ELF-1 (cell line): ENCODE results near the gene P2RY1.

Experiments
- DNase-seq: peaks from one replicate; pipeline ENCODE4 v3.0.0-alpha.2; 2016; ENCODE audit warnings: low read depth, low spot score

P2RY1 gene

GRCh38 chr3:152834776-152835600 lies at the start of gene P2RY1:
TSS of gene P2RY1 (plus strand) at chr3:152835131. CDS start at chr3:152835783, 652 bp downstream.
- DNase-seq = peak; percentile 92

- no peak for DNase-seq
These were observed 47.8 kb upstream of the P2RY1 start for GRCh38 chr3:152786977-152787681.

GRCh38 chr3:152790651-152791387 lies 44.1 kb upstream of the P2RY1 start:
- peak; percentile 30 for DNase-seq

GRCh38 chr3:152793969-152794368 lies 41.0 kb upstream of the P2RY1 start:
- no peak for DNase-seq

- no peak for DNase-seq
These were observed 37.0 kb upstream of the P2RY1 start for GRCh38 chr3:152797751-152798432.

GRCh38 chr3:152811974-152812760 lies 22.8 kb upstream of the P2RY1 start:
- DNase-seq = no peak

GRCh38 chr3:152817400-152817799 lies 17.5 kb upstream of the P2RY1 start:
- no peak for DNase-seq

GRCh38 chr3:152818027-152818426 lies 16.9 kb upstream of the P2RY1 start:
- no peak for DNase-seq

- no peak for DNase-seq
These were observed 11.8 kb upstream of the P2RY1 start for GRCh38 chr3:152823173-152823572.

GRCh38 chr3:152823781-152824180 lies 11.2 kb upstream of the P2RY1 start:
- DNase-seq = no peak

- no peak for DNase-seq
These were observed 9.4 kb upstream of the P2RY1 start for GRCh38 chr3:152825566-152825965.

GRCh38 chr3:152826476-152826875 lies 8.5 kb upstream of the P2RY1 start:
- no peak for DNase-seq

- peak; percentile 36 for DNase-seq
These were observed 7.6 kb upstream of the P2RY1 start for GRCh38 chr3:152827313-152827712.

- no peak for DNase-seq
These were observed 6.7 kb upstream of the P2RY1 start for GRCh38 chr3:152828075-152828840.

- DNase-seq = no peak
These were observed 4.7 kb upstream of the P2RY1 start for GRCh38 chr3:152830245-152830644.

GRCh38 chr3:152832046-152832445 lies 2.9 kb upstream of the P2RY1 start:
- DNase-seq = no peak

- DNase-seq = no peak
These were observed 1.8 kb upstream of the P2RY1 start for GRCh38 chr3:152833089-152833488.

- no peak for DNase-seq
These were observed 648 bp upstream of the P2RY1 start for GRCh38 chr3:152834191-152834775.

GRCh38 chr3:152835601-152836102 lies 721 bp downstream of the P2RY1 start:
- DNase-seq = no peak

GRCh38 chr3:152836269-152836668 lies 1.3 kb downstream of the P2RY1 start:
- DNase-seq = no peak
